ENCODE measurements around the gene SSBP2. TPM values are rescaled to one million over a fixed set of nuclear protein-coding genes. Genes with fewer than 3 reads are reported as not detected.

SSBP2 gene
- total RNA-seq, 2 donors from 2014 or later = 23.7 to 75.0 TPM

DNA sequence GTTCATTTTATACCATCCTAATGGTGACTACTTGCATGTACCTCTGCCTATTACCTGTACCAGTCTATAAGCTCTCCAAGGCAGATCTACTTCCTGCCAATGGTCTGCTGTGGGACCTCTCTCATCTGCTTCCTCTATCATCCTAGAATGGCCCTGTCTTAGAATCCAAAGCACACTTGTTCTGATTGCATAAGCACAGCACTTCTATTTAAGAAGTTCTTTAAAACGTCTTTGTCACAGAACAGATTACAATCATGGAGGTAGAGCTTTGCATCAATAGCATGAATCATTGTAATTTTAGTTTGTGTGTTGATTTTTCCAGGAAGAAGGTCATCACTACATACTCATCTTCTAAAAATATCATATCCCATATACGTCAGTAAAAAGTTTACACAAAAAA lies 225.2 kb downstream of the SSBP2 start:
- Histone ChIP-seq H3K27ac (no peak overlapping the region), H3K9me3 (no peaks in the 10 kb centered on the region), H3K36me3 (no peaks in the 10 kb centered on the region), H3K4me3 (no peak overlapping the region), H3K4me1 (ENCODE audit: control insufficient read depth in 1 of 2, low read depth in 2 of 2) (peaks cover 8 to 15% of the 10 kb centered on the region in 2 donors), H3K27me3 (replicated peaks; ENCODE audit: insufficient read depth) (no peaks in the 10 kb centered on the region)
- no peak for DNase-seq (ENCODE audit: low spot score)
- TF ChIP-seq, protein P1, sequence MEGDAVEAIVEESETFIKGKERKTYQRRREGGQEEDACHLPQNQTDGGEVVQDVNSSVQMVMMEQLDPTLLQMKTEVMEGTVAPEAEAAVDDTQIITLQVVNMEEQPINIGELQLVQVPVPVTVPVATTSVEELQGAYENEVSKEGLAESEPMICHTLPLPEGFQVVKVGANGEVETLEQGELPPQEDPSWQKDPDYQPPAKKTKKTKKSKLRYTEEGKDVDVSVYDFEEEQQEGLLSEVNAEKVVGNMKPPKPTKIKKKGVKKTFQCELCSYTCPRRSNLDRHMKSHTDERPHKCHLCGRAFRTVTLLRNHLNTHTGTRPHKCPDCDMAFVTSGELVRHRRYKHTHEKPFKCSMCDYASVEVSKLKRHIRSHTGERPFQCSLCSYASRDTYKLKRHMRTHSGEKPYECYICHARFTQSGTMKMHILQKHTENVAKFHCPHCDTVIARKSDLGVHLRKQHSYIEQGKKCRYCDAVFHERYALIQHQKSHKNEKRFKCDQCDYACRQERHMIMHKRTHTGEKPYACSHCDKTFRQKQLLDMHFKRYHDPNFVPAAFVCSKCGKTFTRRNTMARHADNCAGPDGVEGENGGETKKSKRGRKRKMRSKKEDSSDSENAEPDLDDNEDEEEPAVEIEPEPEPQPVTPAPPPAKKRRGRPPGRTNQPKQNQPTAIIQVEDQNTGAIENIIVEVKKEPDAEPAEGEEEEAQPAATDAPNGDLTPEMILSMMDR (IDR thresholded peaks at IDR 0.05) = no peak
- no peak for ATAC-seq (ENCODE audit: insufficient number of reproducible peaks, low FRiP score, low read depth)

DNA sequence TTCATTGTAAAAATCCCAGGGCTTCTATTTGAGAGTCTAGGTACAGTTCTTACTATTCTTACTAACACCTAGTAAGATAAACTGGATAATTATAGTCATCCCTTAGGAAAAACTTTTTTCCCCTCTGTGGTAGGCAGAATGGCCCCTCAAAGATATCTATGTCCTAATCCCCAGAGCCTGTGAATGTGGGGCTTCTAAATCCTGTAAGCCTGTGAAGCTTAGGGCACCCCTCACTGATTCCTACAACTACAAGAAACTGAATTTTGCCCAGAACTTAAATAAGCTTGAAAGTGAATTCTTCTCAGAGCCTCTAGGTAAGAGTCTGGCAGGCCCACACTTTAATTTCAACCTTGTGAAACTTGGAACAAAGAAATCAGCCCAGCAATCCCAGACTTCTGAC lies 226.9 kb downstream of the SSBP2 start:
- Histone ChIP-seq H3K36me3 (no peaks in the 10 kb centered on the region), H3K4me1 (ENCODE audit: control insufficient read depth in 1 of 2, low read depth in 2 of 2) (peaks cover 8 to 15% of the 10 kb centered on the region in 2 donors), H3K27ac (no peak overlapping the region), H3K27me3 (replicated peaks; ENCODE audit: insufficient read depth) (no peaks in the 10 kb centered on the region), H3K9me3 (no peaks in the 10 kb centered on the region), H3K4me3 (no peak overlapping the region)
- ATAC-seq (ENCODE audit: insufficient number of reproducible peaks, low FRiP score, low read depth) (no peak), DNase-seq (ENCODE audit: low spot score) (no peak)
- TF ChIP-seq, protein P1 (IDR thresholded peaks at IDR 0.05) = no peak

DNA sequence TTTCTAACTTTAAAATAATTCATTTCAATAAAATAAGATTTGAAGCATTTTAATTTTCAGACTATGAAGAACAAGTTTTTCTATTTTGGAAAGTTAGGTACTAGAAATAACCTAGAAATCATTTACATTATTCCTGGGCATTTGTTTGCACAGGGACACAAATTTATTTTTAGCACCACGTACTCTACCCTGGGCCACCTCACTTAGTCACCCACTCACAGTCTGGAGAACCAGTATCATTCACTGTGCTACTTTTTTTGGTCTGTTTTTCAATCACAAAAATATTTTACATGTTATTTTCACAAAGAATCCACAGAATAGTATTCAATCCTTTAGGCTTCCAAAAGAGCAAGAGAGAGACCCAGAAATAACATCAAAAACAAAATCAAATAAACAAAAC lies 228.3 kb downstream of the SSBP2 start:
- Histone ChIP-seq H3K27me3 (replicated peaks; ENCODE audit: insufficient read depth) (no peaks in the 10 kb centered on the region), H3K9me3 (no peaks in the 10 kb centered on the region), H3K27ac (no peak overlapping the region), H3K4me3 (no peak overlapping the region), H3K4me1 (ENCODE audit: control insufficient read depth in 1 of 2, low read depth in 2 of 2) (peaks cover 8 to 15% of the 10 kb centered on the region in 2 donors), H3K36me3 (no peaks in the 10 kb centered on the region)
- TF ChIP-seq, protein P1 (IDR thresholded peaks at IDR 0.05) = no peak
- DNase-seq (ENCODE audit: low spot score) (no peak), ATAC-seq (ENCODE audit: insufficient number of reproducible peaks, low FRiP score, low read depth) (no peak)

DNA sequence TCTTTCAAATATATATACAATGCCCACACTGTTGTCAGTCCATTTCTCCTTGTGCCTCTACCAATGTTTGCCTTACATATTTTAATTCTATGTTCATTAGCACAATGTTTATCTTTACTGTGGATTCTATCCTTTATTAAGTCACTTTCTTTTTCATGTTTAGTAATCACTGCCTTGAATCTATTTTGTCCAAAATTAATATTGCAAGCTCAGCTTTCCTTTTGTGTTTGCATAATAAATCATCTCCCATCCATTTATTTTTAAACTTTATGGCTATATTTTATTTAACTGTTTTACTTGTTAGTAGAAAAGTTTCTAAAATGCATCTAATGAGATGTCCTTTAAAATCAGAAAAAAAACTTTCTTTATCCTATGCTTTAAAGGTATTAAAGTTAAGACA lies 230.1 kb downstream of the SSBP2 start:
- no peak for DNase-seq (ENCODE audit: low spot score)
- no peak overlapping the region for H3K27ac ChIP-seq
- no peaks in the 10 kb centered on the region for H3K9me3 ChIP-seq
- H3K27me3 ChIP-seq (replicated peaks; ENCODE audit: insufficient read depth) = no peaks in the 10 kb centered on the region
- no peak for ATAC-seq (ENCODE audit: insufficient number of reproducible peaks, low FRiP score, low read depth)
- peaks cover 8 to 21% of the 10 kb centered on the region in 2 donors for H3K4me1 ChIP-seq (ENCODE audit: control insufficient read depth in 1 of 2, low read depth in 2 of 2)
- TF ChIP-seq, protein P1 (IDR thresholded peaks at IDR 0.05) = no peak
- no peaks in the 10 kb centered on the region for H3K36me3 ChIP-seq
- no peak overlapping the region for H3K4me3 ChIP-seq

DNA sequence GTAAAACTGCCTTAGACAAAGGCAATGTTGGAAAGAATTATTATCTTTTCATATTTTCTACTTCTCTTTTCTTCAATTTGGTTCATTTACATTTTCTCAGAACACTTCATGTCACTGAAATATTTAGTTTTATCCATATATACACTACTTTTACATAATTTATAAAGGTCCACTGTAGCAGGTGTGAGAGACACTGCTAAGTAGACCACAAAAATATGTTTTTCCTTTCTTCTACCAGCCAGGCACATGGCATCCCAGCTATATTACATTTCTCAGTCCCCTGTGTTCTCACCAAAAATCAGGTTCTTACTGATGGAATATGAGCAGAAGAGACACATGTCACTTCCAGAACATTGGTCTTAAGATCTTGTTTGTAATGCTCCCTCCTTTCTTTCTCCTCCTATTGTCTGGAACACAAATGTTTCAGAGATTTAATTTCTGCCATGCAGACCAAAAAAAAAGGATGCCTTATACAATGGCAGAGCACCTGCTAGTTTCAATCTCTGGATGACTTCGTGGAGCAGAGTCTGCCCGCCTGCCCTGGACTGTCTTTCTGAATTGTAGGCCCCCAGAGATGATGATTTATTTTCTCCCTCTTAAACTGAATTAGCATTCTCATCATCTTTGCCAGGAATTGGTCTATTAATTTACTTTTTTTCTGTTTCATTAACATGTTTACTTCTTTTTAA lies 231.5 kb downstream of the SSBP2 start:
- Histone ChIP-seq H3K27ac (no peak overlapping the region), H3K9me3 (no peaks in the 10 kb centered on the region), H3K27me3 (replicated peaks; ENCODE audit: insufficient read depth) (no peaks in the 10 kb centered on the region), H3K4me1 (ENCODE audit: control insufficient read depth in 1 of 2, low read depth in 2 of 2) (peaks cover 8 to 17% of the 10 kb centered on the region in 2 donors), H3K4me3 (no peak overlapping the region), H3K36me3 (no peaks in the 10 kb centered on the region)
- TF ChIP-seq, protein P1 (IDR thresholded peaks at IDR 0.05) = no peak
- DNase-seq (ENCODE audit: low spot score) (no peak), ATAC-seq (ENCODE audit: insufficient number of reproducible peaks, low FRiP score, low read depth) (no peak)

Data from thoracic aorta (tissue), 2 donors.